Peyer's patch (tissue), 4 donors: ENCODE measurements around the gene DDX10. TPM values are rescaled to one million over a fixed set of nuclear protein-coding genes. Genes with fewer than 3 reads are reported as not detected.
"Not testable (repeated sequence)": the region's sequence is repeated elsewhere in the genome, so short reads cannot be mapped to it uniquely, and the experiment has no call there.

Experiments used
- DNase-seq, 3 donors: peaks; one replicate each; pipeline ENCODE4 v3.0.0-alpha.2; 2017 to 2019
- H3K27ac ChIP-seq, 4 donors: fragments of 200-600 bp; sonication (generic); one replicate each; pipeline ENCODE4 v1.5.1; 2016 to 2019
- H3K27me3 ChIP-seq, 2 donors: fragments of 200-600 bp; sonication (generic); one replicate each; pipeline ENCODE4 v1.5.1; 2019
- H3K36me3 ChIP-seq, 3 donors: fragments of 200-600 bp; sonication (generic); one replicate each; pipeline ENCODE4 v1.5.1; 2016 to 2019
- H3K4me1 ChIP-seq, 4 donors: fragments of 200-600 bp; sonication (generic); one replicate each; pipeline ENCODE4 v1.5.1; 2016 to 2019
- H3K4me3 ChIP-seq, 4 donors: fragments of 200-600 bp; sonication (generic); 1 replicate in 3 of 4; 2 replicates in 1 of 4; pipeline ENCODE4 v1.5.1; 2016 to 2019; ENCODE audit warnings: mild to moderate bottlenecking in 1 of 4
- H3K9me3 ChIP-seq, 4 donors: fragments of 200-600 bp; sonication (generic); one replicate each; pipeline ENCODE4 v1.5.1; 2016 to 2019; ENCODE audit warnings: mild to moderate bottlenecking in 1 of 4
- POLR2A ChIP-seq, 2 donors: fragments of 450-650 bp; IDR thresholded peaks; one replicate each; pipeline ENCODE4 v1.5.1; 2017; ENCODE audit warnings: antibody characterized with exemption in 2 of 2, mild to moderate bottlenecking in 2 of 2, moderate library complexity in 2 of 2
- total RNA-seq, 4 donors: library from RNA; depleted of rRNA; stranded (reverse); fragments of >200 nt; gene quantifications; one replicate each; pipeline ENCODE4 v1.1.0, GENCODE V29; 2016
- TF ChIP-seq, protein P1 (sequence below), 6 experiments: fragments of 450-650 bp in 4 of 6; fragments of 200-600 bp in 2 of 6; sonication (generic) in 1 of 6; IDR thresholded peaks; one replicate each; pipeline ENCODE4 v1.5.1; 2017 to 2019; ENCODE audit warnings: antibody characterized with exemption in 6 of 6, mild to moderate bottlenecking in 3 of 6, moderate library complexity in 1 of 6

Gene DDX10
- total RNA-seq, 4 donors from 2014 or later = 3.9 to 38.0 (median 16.5) TPM

DNA sequence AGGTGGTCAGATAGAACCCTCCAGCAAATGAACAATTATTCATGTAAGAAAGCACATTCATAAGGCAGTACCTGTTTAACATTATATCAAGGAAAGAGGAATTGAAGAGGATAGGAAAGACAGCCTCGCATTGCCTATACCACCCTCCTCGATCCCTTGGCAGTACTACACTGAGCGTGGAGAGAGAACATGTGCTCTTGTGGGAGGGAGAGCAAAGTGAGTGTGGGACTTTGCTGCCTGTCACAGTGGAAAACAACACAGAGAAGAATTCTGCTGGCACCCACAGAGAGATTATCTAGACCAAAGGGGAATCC lies 17.5 kb upstream of the DDX10 start:
- H3K4me3 ChIP-seq = no peak overlapping the region
- no peak overlapping the region for H3K27ac ChIP-seq
- TF ChIP-seq, protein P1, sequence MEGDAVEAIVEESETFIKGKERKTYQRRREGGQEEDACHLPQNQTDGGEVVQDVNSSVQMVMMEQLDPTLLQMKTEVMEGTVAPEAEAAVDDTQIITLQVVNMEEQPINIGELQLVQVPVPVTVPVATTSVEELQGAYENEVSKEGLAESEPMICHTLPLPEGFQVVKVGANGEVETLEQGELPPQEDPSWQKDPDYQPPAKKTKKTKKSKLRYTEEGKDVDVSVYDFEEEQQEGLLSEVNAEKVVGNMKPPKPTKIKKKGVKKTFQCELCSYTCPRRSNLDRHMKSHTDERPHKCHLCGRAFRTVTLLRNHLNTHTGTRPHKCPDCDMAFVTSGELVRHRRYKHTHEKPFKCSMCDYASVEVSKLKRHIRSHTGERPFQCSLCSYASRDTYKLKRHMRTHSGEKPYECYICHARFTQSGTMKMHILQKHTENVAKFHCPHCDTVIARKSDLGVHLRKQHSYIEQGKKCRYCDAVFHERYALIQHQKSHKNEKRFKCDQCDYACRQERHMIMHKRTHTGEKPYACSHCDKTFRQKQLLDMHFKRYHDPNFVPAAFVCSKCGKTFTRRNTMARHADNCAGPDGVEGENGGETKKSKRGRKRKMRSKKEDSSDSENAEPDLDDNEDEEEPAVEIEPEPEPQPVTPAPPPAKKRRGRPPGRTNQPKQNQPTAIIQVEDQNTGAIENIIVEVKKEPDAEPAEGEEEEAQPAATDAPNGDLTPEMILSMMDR (IDR thresholded peaks at IDR 0.05) = no peak
- no peak for TF ChIP-seq POLR2A (IDR thresholded peaks at IDR 0.05)
- no peaks in the 10 kb centered on the region for H3K36me3 ChIP-seq
- no peak for DNase-seq
- no peaks in the 10 kb centered on the region for H3K9me3 ChIP-seq
- no peaks in the 10 kb centered on the region for H3K4me1 ChIP-seq
- no peaks in the 10 kb centered on the region for H3K27me3 ChIP-seq

DNA sequence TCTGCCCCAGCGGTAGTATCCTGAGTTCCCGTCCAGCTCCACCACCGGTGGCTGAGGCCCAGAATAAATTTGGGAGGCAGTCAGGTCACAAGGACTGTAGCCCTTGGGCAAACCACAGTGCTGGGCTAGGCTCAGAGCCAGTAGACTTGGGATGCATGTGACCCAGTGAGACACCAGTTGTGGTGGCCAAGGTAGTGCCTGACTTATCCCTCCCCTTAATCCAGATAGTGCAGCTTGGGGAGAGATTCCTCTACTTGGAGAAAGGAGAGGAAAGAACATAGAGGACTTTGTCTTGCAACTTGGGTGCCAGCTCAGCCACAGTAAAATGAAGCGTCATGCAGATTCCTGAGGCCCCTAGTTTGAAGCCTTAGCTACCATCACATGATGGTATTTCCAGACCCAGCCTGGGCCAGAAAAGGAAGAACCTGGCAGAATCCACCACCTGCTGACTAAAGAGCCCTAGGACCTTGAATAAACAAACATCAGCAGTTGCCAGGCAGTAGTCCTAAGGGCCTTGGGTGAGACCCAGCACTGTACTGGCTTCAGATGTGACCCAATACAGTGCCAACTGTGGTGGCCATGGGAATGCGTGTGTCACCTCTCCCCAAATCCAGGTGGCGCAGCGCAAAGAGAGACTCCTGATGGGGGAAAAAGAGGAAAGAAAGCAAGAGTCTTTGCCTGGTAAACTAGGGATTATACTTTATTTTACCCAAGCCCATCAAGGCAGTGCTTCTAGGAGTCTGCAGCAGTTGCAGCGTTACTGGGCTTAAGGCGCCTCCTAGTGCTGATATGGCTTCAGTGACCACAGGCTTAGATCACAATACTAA lies 17.0 kb upstream of the DDX10 start:
- no peaks in the 10 kb centered on the region for H3K4me1 ChIP-seq

DNA sequence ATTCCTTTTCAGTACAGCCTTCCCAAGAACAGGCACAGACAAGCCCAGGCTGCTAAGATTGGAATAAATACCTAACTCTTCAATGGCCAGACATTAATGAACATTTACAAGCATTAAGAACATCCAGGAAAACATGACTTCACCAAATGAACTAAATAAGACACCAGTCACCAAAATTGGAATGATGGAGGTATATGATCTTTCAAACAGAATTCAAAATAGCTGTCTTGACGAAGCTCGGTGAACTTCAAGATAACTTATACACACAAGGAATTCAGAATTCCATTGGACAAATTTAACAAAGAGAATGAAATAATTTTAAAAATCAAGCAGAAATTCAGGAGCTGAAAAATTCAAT lies 16.4 kb upstream of the DDX10 start:
- TF ChIP-seq, protein P1 (IDR thresholded peaks at IDR 0.05) = no peak
- no peak for TF ChIP-seq POLR2A (IDR thresholded peaks at IDR 0.05)
- DNase-seq = no peak
- H3K4me3 ChIP-seq = no peak overlapping the region
- H3K9me3 ChIP-seq = no peaks in the 10 kb centered on the region
- H3K4me1 ChIP-seq = no peaks in the 10 kb centered on the region
- no peak overlapping the region for H3K27ac ChIP-seq
- no peaks in the 10 kb centered on the region for H3K36me3 ChIP-seq
- H3K27me3 ChIP-seq = no peaks in the 10 kb centered on the region

More for the DNA sequence above, 17.0 kb upstream of the DDX10 start:
- Histone ChIP-seq H3K27me3 (no peaks in the 10 kb centered on the region), H3K36me3 (no peaks in the 10 kb centered on the region), H3K9me3 (no peaks in the 10 kb centered on the region), H3K27ac (no peak overlapping the region), H3K4me3 (no peak overlapping the region)
- DNase-seq = peak; percentile 24 to 86 (median 59)
- TF ChIP-seq, protein P1 (IDR thresholded peaks at IDR 0.05) = peak in 4 of 6 experiments; percentile 69 to 90 (median 86)
- no peak for TF ChIP-seq POLR2A (IDR thresholded peaks at IDR 0.05)

DNA sequence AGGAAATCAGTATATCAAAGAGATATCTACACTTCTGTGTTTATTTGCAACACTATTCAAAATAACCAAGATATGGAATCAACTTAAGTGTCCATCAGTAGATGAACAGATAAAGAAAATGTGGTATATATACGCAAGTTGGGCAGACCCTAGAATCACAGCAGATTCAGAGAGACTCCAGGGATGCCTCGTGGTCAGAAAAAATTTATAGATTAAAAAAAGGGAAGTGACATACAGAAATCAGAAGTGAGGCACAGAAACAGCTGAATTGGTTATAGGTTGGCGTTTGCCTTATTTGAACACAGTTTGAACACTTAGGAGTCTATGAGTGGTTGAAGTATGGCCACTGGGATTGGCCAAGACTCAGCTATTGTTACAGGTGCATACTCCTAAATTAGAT lies 10.8 kb upstream of the DDX10 start:
- H3K4me1 ChIP-seq, H3K27me3 ChIP-seq, H3K36me3 ChIP-seq, H3K4me3 ChIP-seq, H3K9me3 ChIP-seq, H3K27ac ChIP-seq, DNase-seq: not testable (repeated sequence)

DNA sequence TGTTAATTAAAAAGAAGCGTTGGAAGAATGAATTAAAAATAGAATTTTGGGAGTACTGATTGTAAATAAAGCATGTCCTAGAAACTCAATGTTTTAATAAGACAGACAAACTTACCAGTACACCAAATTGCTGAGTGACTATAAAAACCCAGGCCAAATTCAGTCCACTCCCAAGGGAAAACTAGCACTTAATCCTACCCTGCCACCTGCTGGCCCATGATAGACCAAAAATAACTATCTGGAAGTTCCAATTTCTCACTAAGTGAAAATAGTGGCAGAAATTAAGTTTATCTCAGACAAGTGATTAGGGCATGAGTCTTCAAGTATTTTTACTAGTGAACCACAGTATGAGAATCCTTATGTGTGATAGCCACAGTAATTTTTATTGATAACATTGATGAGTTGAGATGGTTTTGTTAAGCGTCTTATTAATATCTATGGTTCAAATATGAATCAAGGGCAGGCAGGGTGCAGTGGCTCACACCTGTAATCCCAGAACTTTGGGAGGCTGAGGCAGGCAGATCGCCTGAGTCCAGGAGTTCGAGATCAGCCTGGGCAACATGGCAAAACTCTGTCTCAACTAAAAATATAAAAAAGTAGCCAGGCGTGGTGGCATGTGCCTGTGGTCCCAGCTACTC lies 9.8 kb upstream of the DDX10 start:
- Histone ChIP-seq H3K27ac (no peak overlapping the region), H3K9me3 (no peaks in the 10 kb centered on the region), H3K4me3 (no peak overlapping the region), H3K36me3 (no peaks in the 10 kb centered on the region), H3K27me3 (no peaks in the 10 kb centered on the region), H3K4me1 (no peaks in the 10 kb centered on the region)
- no peak for TF ChIP-seq POLR2A (IDR thresholded peaks at IDR 0.05)
- TF ChIP-seq, protein P1 (IDR thresholded peaks at IDR 0.05) = peak in 4 of 6 experiments; percentile 43 to 60 (median 59)
- peak in 1 of 3 donors; percentile 64 for DNase-seq

DNA sequence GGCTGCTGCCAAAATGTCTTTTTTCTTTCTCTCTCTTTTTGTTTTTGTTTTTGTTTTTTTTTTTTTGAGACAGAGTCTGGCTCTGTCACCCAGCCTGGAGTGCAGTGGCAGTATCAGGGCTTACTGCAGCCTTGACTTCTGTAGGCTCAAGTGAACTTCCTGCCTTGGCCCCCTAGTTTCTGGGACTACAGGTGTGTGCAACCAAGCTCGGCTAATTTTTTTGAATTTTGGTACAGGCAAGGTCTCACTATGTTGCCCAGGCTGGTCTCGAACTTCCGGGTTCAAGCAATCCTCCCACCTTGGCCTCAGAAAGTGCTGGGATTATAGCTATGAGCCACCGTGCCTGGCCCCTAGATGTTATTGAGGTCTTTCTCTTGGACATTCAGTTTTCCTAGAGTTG lies 2.2 kb upstream of the DDX10 start:
- TF ChIP-seq, protein P1 (IDR thresholded peaks at IDR 0.05) = no peak
- no peak for TF ChIP-seq POLR2A (IDR thresholded peaks at IDR 0.05)
- Histone ChIP-seq H3K36me3 (no peaks in the 10 kb centered on the region), H3K27me3 (no peaks in the 10 kb centered on the region), H3K9me3 (no peaks in the 10 kb centered on the region), H3K4me1 (peaks cover 0 to 22% (median 5%) of the 10 kb centered on the region in 4 donors), H3K4me3 (no peak overlapping the region), H3K27ac (no peak overlapping the region)
- no peak for DNase-seq
